ENCODE measurements around the gene OR4F6.

DNA sequence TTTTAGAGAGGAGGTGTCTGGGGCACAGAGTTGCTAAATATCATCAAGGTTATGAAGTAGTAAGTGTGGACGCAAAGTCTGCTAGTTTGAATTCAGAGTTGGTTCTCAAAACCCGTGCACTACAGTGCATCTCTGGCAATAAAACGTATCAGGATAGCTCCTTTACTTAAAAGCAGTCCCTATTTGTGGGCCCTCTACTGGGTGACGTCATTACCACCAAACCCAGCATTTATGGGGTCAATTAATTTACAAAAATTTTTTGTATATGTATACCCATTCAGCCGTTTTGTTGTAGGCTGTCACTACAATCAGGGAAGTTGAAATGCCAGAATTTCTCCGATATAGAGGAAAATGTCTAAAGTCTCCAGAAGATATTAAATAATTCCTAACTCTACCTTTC, 17.5 kb downstream of the OR4F6 start:
- TF ChIP-seq, protein P1, sequence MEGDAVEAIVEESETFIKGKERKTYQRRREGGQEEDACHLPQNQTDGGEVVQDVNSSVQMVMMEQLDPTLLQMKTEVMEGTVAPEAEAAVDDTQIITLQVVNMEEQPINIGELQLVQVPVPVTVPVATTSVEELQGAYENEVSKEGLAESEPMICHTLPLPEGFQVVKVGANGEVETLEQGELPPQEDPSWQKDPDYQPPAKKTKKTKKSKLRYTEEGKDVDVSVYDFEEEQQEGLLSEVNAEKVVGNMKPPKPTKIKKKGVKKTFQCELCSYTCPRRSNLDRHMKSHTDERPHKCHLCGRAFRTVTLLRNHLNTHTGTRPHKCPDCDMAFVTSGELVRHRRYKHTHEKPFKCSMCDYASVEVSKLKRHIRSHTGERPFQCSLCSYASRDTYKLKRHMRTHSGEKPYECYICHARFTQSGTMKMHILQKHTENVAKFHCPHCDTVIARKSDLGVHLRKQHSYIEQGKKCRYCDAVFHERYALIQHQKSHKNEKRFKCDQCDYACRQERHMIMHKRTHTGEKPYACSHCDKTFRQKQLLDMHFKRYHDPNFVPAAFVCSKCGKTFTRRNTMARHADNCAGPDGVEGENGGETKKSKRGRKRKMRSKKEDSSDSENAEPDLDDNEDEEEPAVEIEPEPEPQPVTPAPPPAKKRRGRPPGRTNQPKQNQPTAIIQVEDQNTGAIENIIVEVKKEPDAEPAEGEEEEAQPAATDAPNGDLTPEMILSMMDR (IDR thresholded peaks at IDR 0.05), result no peak
- TF ChIP-seq POLR2A (IDR thresholded peaks at IDR 0.05), result no peak
